Stimulated activated memory B cell treated with anti-CD40 and anti-IgM and Interleukin-4, amounts not matched to agents 10 μg/mL and 1 μg/mL and 100 μg/mL, for 72 hours (primary cell): ENCODE measurements around the gene AUTS2.

ENCODE experiments used
- ATAC-seq: fragments of 150-1000 bp; cut with Tn5 transposase; 2 replicates; pipeline ENCODE4 v1.10.0; 2021
- H3K27ac Mint-ChIP-seq: one replicate; pipeline ENCODE4 v1.8.0; 2022; ENCODE audit warnings: mild to moderate bottlenecking, mixed read lengths
- H3K27me3 Mint-ChIP-seq: one replicate; pipeline ENCODE4 v1.8.0; 2022; ENCODE audit warnings: mixed read lengths
- H3K36me3 Mint-ChIP-seq: one replicate; pipeline ENCODE4 v1.8.0; 2022; ENCODE audit warnings: mixed read lengths
- H3K4me1 Mint-ChIP-seq: one replicate; pipeline ENCODE4 v1.8.0; 2022; ENCODE audit warnings: mixed read lengths
- H3K4me3 Mint-ChIP-seq: one replicate; pipeline ENCODE4 v1.8.0; 2022; ENCODE audit warnings: mild to moderate bottlenecking, moderate library complexity, mixed read lengths
- H3K9me3 Mint-ChIP-seq: one replicate; pipeline ENCODE4 v1.8.0; 2022; ENCODE audit warnings: mixed read lengths

Gene AUTS2

DNA sequence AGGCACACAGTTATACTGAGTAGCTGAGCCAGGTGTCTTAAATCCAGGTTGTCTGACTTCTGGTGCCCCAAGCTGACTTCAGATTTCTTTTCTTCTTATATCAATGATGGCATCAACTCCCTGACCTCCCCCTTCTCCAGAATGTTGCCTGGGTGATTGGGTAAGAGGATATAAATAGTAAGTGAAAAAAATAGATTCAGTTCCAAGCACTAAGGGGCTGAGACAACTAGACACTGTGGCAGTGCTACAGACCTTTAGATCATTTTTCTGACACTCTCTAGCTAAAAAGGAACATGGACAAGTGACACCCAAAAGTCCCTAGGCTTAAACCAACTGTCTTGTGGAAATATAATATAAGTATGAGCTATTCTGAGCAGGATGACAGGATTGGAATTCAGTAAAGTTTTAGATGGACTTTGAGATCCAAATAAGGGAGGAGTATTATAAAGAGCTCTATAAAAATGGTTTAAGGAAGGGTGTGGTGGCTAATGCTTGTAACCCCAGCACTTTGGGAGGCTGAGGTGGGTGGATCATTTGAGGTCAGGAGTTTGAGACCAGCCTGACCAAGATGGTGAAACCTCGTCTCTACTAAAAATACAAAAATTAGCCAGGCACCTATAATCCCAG, 944.6 kb downstream of the AUTS2 start:
- no peak overlapping the region for H3K27ac Mint-ChIP-seq
- no peak overlapping the region for H3K4me3 Mint-ChIP-seq
- no peaks in the 10 kb centered on the region for H3K9me3 Mint-ChIP-seq
- H3K27me3 Mint-ChIP-seq = no peaks in the 10 kb centered on the region
- H3K36me3 Mint-ChIP-seq = peaks cover 4% of the 10 kb centered on the region
- peaks cover 18% of the 10 kb centered on the region for H3K4me1 Mint-ChIP-seq
- no peak for ATAC-seq

DNA sequence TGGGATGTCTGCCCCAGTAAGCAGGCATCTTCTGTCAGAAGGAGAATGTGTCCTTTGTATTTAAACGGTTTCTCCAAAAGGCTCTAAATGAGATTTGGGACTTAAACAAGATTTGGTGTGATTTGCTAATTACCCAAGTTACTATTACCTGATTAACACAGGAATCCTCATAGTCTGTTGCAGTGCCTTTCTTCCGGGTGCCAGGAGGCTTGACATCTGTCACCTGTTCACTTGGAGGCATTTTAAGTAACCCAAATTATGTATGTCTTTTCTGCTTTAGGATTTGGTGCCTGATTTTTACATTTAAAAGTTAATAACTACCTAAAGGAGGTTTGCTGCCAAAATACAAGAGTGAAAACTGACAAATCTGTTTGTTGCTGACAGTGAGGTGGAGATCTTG, 945.7 kb downstream of the AUTS2 start:
- H3K27ac Mint-ChIP-seq = no peak overlapping the region
- peaks cover 4% of the 10 kb centered on the region for H3K36me3 Mint-ChIP-seq
- peaks cover 18% of the 10 kb centered on the region for H3K4me1 Mint-ChIP-seq
- H3K4me3 Mint-ChIP-seq = no peak overlapping the region
- no peaks in the 10 kb centered on the region for H3K9me3 Mint-ChIP-seq
- no peaks in the 10 kb centered on the region for H3K27me3 Mint-ChIP-seq
- no peak for ATAC-seq

DNA sequence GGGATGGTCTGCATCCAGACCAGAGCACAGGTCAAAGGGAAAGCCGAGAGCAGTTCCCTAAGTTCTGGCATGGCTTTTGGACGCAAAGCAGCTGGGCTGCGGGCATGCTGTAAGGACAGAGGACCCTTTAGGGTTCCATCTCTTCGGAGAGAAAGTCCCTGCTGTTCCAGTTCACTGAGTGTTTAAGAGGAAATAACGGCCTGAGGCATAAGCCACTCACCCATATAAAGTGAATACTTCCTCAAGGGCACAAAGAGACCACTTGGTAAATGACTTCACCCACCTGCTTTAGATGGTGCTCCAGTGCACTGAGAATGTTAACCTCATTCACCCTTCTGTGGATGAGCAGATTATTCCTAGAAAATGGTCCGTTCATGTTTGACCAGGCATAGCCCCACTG, 946.9 kb downstream of the AUTS2 start:
- peaks cover 18% of the 10 kb centered on the region for H3K4me1 Mint-ChIP-seq
- ATAC-seq = peak; percentile 64
- peaks cover 10% of the 10 kb centered on the region for H3K36me3 Mint-ChIP-seq
- H3K27ac Mint-ChIP-seq = no peak overlapping the region
- no peak overlapping the region for H3K4me3 Mint-ChIP-seq
- H3K27me3 Mint-ChIP-seq = no peaks in the 10 kb centered on the region
- no peaks in the 10 kb centered on the region for H3K9me3 Mint-ChIP-seq

DNA sequence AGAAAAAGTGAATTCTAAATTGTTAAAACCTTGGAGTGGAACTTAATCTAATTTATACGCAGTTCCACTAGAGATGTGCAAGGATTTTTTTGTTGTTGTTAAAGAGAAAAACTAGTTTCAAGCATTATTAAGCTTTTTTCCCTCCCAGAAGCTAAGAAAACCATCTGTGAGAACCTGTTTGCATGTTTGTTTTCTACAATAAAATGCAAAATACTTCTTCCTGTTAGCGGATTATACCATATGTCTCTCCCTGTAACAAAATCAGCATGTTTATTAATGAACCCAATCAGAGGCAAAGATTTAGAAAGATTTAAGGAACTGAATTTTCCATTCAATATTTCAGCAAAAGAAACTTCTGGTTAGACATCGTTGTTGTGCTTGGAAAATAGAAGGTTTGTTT, 953.9 kb downstream of the AUTS2 start:
- Mint-ChIP-seq H3K4me1 (no peaks in the 10 kb centered on the region), H3K9me3 (no peaks in the 10 kb centered on the region), H3K27ac (no peak overlapping the region), H3K27me3 (no peaks in the 10 kb centered on the region), H3K36me3 (peaks cover 14% of the 10 kb centered on the region), H3K4me3 (no peak overlapping the region)
- no peak for ATAC-seq

DNA sequence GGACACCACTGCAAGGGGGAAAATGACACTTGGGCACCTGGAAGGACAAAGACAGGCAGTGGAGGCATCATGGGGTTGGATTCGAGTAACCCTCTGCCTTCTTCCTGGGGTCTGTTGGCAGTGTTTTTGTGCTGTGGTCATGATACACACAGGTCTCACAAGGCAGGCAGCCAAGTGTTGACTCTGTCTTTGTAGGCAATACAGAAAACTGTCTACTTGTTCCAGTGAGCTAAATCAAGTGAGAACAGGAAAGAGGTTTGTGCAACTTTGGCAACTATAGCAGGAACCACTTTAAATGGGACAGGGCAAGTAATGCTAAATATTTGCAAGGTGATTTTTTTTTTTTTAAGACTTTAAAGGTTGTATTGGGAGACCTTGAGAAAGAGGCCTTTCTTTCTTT, 955.1 kb downstream of the AUTS2 start:
- no peak overlapping the region for H3K27ac Mint-ChIP-seq
- no peaks in the 10 kb centered on the region for H3K27me3 Mint-ChIP-seq
- H3K9me3 Mint-ChIP-seq = no peaks in the 10 kb centered on the region
- ATAC-seq = no peak
- no peak overlapping the region for H3K4me3 Mint-ChIP-seq
- no peaks in the 10 kb centered on the region for H3K4me1 Mint-ChIP-seq
- peaks cover 19% of the 10 kb centered on the region for H3K36me3 Mint-ChIP-seq

DNA sequence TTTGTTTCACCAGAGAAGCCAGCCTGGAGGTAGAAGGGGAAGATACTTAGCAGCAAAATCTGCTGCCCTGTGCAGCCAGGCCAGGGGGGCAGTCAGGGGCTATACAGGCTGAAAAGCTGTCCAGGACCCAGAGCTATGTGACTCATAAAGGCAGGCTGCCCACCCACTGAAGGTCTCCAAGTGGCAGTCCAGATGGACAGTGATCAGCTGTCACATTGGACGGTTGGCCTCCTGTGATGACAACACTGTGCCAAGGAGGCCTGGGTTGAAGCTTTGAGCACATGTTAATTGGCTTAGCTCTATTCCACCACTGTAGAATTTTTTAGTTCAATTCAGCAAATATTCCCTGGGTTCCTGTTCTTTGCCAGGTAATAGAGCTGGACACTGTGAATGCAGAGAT, 956.4 kb downstream of the AUTS2 start:
- Mint-ChIP-seq H3K9me3 (peaks cover 5% of the 10 kb centered on the region), H3K27ac (no peak overlapping the region), H3K4me3 (no peak overlapping the region), H3K27me3 (no peaks in the 10 kb centered on the region), H3K4me1 (no peaks in the 10 kb centered on the region), H3K36me3 (peaks cover 31% of the 10 kb centered on the region)
- no peak for ATAC-seq

DNA sequence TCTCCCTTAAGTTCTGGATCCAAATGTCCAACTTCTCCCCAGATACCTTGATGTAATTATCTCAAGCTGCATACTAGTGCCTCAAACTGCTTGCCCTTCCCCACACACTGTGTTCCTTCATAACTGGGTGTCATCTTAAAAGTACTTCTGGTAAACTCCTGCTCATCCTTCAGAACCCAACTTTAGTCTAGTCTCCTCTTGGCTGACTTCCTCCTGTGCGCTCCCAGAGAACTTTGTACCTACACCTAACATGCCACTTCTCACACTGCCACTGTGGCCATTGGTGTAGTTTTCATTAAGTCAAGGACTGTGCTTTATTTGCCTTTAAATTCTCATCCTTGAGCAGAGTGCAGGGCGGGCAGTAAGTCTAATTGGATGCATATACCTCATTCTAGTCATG, 958.5 kb downstream of the AUTS2 start:
- ATAC-seq = no peak
- Mint-ChIP-seq H3K27ac (no peak overlapping the region), H3K36me3 (peaks cover 34% of the 10 kb centered on the region), H3K4me3 (no peak overlapping the region), H3K9me3 (peaks cover 11% of the 10 kb centered on the region), H3K4me1 (no peaks in the 10 kb centered on the region), H3K27me3 (no peaks in the 10 kb centered on the region)

DNA sequence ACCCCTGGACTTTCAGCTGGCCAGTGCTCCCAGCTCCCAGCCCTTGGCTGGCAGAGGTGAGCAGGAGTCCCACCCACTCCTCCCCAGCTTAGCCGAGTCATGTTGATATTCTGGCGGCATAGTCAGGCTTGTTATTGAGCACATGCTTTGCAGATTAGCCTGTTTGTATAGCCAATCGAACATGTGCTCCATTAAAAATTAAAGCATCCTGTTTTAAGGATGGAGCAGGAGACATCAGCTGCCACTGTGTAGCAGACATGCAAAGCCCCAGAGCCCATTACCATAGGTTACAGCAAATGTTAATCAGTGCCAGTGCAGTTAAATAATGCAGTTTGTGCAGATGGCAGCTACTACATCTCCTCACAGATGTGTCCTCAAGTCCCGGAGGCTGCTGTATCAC, 959.1 kb downstream of the AUTS2 start:
- no peak for ATAC-seq
- H3K9me3 Mint-ChIP-seq = peaks cover 11% of the 10 kb centered on the region

DNA sequence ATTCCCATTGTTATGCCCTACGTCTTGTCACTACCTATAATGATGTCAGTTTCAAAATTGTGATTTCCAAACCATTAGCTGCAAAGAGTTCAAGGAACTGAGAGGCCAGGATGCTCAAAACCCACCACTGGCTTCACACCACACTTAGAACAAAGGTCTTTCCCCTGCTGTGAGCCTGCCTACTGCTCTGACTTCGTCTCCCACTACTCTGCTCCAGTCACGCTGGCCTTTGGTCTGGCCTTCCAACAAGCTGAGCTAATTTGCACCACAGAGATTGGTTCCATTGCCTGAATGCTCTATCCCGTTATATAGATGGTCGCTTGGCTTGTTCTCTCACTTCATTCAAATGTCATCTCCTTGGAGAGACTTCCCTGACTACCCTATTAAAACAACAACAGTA, 961.5 kb downstream of the AUTS2 start:
- Mint-ChIP-seq H3K9me3 (peaks cover 11% of the 10 kb centered on the region), H3K27me3 (no peaks in the 10 kb centered on the region), H3K36me3 (peaks cover 40% of the 10 kb centered on the region), H3K4me1 (no peaks in the 10 kb centered on the region), H3K4me3 (no peak overlapping the region), H3K27ac (no peak overlapping the region)
- no peak for ATAC-seq

More for the DNA sequence above, 959.1 kb downstream of the AUTS2 start:
- H3K27ac Mint-ChIP-seq = no peak overlapping the region
- no peaks in the 10 kb centered on the region for H3K27me3 Mint-ChIP-seq
- H3K36me3 Mint-ChIP-seq = peaks cover 34% of the 10 kb centered on the region
- H3K4me1 Mint-ChIP-seq = no peaks in the 10 kb centered on the region
- H3K4me3 Mint-ChIP-seq = no peak overlapping the region

DNA sequence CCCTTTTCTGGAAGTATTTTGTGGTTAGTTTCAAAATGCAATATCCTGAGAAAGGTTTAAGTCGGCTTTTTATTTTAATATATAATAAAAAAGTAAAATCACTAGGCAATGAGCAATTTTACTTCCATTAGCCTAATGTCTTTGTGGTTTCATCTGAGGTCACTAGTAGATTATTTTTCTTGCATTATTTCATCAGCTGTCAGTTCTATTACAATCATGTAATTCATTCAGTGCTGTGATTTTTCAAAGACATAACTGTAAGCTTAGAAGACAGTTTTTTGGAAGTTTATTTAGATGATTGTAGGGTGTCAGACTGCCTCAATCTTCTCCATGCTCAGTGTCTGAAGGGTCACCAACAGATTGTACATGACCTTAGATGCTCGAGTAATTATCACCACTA, 965.7 kb downstream of the AUTS2 start:
- H3K4me3 Mint-ChIP-seq = no peak overlapping the region

DNA sequence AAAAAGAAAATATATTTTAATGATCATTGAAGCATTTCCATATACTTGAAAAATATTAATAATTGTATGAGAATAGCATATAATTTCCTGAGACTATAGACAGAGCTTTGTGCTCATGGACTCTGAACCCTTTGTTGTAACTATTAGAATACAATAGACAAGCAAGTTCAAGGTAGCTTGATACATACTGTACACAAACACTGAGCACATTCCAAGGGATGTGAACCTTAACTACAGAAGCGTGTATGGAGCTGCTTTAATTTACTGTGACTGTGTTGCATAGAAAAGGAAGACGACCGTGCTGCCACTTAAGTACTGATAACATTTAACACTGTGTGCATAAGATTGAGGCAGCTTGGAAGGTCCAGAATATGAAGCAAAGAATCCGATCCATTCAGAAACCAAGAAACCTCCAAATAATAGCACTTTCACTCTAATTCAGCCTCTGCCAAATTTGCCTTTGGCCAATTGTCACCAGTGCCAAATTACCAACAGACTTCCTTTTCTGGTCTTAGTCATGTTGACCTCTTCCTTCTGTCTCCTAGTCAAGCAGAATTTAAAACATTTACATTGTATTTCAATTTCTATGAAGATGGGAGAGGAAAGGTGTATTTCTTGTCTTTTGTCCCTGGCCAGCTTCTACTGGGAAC, 967.6 kb downstream of the AUTS2 start:
- peaks cover 34% of the 10 kb centered on the region for H3K36me3 Mint-ChIP-seq

More for the DNA sequence above, 965.7 kb downstream of the AUTS2 start:
- Mint-ChIP-seq H3K4me1 (no peaks in the 10 kb centered on the region), H3K36me3 (peaks cover 30% of the 10 kb centered on the region), H3K27ac (no peak overlapping the region), H3K9me3 (peaks cover 9% of the 10 kb centered on the region), H3K27me3 (no peaks in the 10 kb centered on the region)
- no peak for ATAC-seq

DNA sequence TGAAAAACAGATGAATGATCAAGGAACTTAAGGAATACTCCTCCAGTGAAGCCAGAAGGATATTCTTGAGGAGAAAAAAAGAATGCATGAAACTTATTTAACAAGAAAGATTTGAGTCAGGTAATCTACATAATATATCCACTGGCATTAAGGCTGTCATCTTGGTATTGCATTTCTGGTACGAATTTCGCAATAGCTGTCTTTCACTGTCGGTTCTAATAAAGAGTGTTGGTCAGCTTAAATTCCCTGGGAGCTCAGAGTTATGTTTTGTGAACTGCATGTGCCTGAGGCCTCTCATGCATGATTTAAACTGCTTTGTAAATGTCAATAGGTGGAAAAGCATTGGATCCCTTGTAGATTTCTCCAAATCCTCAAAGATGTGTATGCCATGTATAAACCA, 968.4 kb downstream of the AUTS2 start:
- H3K27me3 Mint-ChIP-seq = no peaks in the 10 kb centered on the region
- H3K4me1 Mint-ChIP-seq = no peaks in the 10 kb centered on the region
- no peaks in the 10 kb centered on the region for H3K9me3 Mint-ChIP-seq
- H3K36me3 Mint-ChIP-seq = peaks cover 35% of the 10 kb centered on the region
- H3K4me3 Mint-ChIP-seq = no peak overlapping the region
- ATAC-seq = no peak
- H3K27ac Mint-ChIP-seq = no peak overlapping the region

More for the DNA sequence above, 967.6 kb downstream of the AUTS2 start:
- Mint-ChIP-seq H3K4me3 (no peak overlapping the region), H3K9me3 (no peaks in the 10 kb centered on the region), H3K4me1 (no peaks in the 10 kb centered on the region), H3K27ac (no peak overlapping the region), H3K27me3 (no peaks in the 10 kb centered on the region)
- no peak for ATAC-seq

DNA sequence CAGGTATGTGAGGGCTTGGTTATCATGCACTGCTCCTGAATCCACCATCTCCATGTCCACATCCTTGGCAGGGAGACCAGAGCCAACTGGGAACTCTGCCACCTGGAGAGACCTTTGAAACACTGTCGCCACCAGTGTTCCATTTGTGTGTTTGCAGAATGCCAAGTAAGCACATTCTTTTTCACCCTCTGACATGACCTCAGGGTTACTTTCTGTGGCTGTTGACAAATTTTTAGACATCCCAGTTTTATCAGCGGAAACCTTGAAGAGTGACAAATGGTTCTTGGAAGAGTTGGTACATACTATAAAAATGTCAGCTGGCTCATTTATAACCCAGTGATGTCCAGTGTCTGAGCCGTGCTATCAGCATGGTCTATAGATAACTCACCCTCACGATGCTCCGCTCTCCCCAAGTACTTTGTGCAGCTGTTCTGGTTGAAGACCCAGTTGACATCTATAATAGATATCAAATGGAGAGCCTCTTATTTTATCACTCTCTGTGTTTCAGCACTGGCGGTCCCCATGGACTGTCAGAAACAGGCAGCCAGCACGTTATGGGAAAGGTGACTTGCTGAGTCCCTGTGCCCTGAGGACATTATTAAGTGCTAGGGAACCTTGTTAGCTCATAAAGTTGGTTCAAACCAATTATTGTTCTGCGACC, 970.5 kb downstream of the AUTS2 start:
- no peak for ATAC-seq
- no peaks in the 10 kb centered on the region for H3K9me3 Mint-ChIP-seq
- H3K27ac Mint-ChIP-seq = no peak overlapping the region
- H3K36me3 Mint-ChIP-seq = peaks cover 40% of the 10 kb centered on the region
- no peak overlapping the region for H3K4me3 Mint-ChIP-seq
- no peaks in the 10 kb centered on the region for H3K27me3 Mint-ChIP-seq
- no peaks in the 10 kb centered on the region for H3K4me1 Mint-ChIP-seq

DNA sequence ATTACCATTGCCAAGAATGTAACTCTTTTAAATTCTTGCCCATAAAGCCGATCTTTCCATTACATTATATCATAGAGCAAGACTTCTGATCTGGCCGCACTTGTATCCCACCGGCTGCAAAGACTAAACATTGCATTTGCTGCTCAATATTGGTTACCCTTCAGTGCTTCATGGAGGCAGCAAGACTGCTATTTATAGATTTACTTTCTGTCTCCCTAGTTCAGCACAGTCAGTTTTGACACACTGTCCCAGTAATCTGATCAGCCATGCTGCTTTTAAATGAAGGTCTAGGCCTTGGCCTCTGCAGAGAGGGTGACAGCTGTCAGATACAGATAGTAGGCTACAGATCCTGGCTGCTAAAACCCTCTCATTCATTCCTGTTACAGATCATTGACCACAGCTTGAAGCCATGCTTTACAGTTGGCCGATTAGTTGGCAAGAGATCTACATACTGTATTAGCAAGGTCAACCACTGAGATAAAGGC, 971.1 kb downstream of the AUTS2 start:
- Mint-ChIP-seq H3K27ac (no peak overlapping the region), H3K27me3 (no peaks in the 10 kb centered on the region), H3K4me3 (no peak overlapping the region), H3K9me3 (no peaks in the 10 kb centered on the region), H3K36me3 (peaks cover 40% of the 10 kb centered on the region), H3K4me1 (no peaks in the 10 kb centered on the region)
- ATAC-seq = no peak

DNA sequence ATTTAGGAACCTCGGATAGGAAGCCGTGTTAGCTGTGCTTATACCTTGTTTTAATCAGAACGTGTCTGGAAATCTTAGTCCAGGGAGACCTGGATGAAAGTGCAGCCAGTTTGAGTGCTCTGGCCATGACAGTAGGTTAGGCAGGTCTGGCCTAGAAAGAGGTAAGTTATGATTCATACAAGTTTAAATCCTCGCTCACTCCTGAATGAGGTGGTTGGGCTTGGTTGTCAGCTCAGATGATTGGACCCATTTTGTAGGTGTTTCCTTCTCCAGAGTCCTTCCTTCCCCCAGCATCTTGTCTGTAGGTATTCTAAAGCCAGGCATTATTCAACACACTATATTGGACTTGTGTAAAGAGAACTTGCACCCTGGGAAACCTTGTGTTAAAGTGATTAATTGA, 971.8 kb downstream of the AUTS2 start:
- no peak for ATAC-seq
- Mint-ChIP-seq H3K4me3 (no peak overlapping the region), H3K4me1 (no peaks in the 10 kb centered on the region), H3K9me3 (no peaks in the 10 kb centered on the region), H3K36me3 (peaks cover 40% of the 10 kb centered on the region), H3K27ac (no peak overlapping the region), H3K27me3 (no peaks in the 10 kb centered on the region)

DNA sequence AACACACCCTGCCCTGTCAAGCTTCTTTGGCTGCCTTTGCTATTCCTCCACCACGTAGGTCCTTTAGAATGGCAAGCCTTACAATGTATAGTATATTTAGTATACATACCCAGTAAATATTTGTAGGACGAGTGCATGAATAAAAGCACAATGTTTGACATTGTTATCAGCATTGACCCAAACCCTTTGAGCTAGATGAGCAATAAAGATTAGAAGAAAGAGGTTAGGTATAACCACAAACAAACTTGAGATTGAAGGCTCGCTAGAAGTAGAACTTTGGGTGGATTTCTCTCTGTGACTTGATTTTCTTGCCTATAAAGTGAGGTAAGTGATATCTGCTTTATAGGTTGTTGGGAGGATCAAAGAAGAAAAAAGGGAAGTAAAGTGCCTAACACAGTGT, 972.7 kb downstream of the AUTS2 start:
- Mint-ChIP-seq H3K27me3 (no peaks in the 10 kb centered on the region), H3K27ac (no peak overlapping the region), H3K36me3 (peaks cover 40% of the 10 kb centered on the region), H3K4me3 (no peak overlapping the region), H3K9me3 (no peaks in the 10 kb centered on the region), H3K4me1 (no peaks in the 10 kb centered on the region)
- no peak for ATAC-seq
